HG03565 (cell line): ENCODE results near the gene FREM2.

ENCODE experiments used
- ATAC-seq: cut with Tn5 transposase; IDR thresholded peaks from one replicate; pipeline ENCODE4 v1.9.1; 2021; ENCODE audit warnings: mild to moderate bottlenecking, moderate library complexity; ENCODE audit not compliant: unreplicated experiment

The FREM2 gene

DNA sequence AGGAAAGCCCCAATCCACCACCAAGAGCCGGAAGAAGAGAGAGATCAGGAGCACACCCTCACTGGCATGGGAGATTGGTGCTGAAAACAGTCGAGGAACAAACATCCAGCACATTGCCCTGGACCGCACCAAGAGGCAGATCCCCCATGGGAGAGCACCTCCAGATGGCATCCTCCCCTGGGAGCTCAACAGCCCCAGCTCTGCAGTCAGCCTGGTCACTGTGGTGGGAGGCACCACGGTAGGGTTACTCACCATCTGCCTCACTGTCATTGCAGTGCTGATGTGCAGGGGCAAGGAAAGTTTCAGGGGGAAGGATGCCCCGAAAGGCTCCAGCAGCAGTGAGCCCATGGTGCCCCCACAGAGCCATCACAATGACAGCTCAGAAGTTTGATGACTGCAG is 193.5 kb downstream of the FREM2 start:
- no peak for ATAC-seq

DNA sequence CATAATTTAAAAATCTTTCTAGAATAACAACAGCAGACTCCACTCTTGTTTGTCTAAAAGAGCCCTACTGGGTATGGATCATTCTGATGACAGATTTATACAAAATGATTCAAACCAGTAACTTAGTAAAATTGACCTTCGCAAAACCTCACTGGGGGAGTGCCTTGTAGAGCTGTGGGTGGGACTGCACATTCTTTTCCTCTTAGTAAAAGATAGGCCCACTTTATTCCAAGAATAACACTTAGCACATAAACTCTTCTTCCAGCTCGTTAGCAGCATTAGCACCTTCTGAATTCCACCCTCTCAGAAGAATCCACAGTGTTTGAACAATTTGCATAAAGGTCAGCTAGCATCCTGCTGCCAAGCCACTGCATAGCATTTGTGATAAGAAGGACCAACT is 196.9 kb downstream of the FREM2 start:
- ATAC-seq: no peak

DNA sequence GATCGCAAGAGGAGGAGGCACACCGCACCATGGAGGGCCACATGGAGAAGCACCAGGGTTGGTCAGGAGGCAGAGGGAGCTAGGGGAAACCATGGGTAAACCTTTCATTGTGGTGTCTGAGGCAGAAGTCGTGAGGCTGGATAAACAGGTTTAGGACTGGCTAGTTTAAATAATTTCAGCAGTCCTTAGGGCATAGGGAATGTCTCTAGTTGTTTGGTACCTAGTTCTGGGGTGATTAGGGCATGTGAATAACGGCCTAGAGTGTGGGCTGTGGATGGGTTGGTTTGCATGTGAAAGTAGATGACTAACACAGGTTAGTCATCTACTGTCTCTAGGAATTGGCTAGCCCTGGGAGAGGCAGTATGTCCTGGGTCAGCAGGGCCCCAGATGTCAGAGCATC is 201.4 kb downstream of the FREM2 start:
- ATAC-seq: no peak

DNA sequence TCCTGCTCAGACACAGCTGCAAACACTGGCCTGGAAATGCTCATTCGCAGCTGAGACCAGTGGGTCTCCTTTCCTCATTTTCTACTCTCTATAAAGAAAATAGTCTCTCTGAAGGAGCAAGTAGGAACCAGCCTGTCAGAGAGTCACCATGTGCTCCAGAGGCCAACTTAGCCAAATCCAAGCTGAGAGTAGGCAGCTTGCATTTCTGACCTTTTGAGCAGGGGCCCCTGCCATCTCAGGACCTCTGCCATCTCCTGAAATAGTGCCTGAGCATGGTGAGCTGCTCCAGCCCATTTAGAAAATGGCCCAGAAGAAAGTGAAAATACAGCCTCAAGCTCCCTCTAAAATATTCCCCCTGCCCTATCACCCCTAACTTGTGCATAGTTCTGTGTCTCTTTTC is 208.2 kb downstream of the FREM2 start:
- no peak for ATAC-seq

DNA sequence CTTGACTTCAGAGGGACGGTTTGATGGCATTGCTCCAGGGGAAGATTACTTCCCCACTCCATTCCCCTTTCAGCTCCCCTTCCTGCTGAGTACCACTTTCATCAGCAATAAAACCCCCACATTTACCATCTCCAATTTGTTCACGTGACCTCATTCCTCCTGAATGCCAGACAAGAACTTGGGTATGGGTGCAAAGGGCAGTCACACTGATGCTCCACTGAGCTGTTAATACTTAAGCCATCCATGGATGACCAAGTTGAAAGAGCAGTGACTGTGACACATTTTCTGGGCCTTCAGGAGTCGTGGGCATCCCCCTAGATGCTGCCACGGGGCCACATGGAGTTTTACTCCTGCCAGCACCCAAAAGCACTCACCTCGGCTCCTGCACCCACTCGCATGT is 210.6 kb downstream of the FREM2 start:
- no peak for ATAC-seq

DNA sequence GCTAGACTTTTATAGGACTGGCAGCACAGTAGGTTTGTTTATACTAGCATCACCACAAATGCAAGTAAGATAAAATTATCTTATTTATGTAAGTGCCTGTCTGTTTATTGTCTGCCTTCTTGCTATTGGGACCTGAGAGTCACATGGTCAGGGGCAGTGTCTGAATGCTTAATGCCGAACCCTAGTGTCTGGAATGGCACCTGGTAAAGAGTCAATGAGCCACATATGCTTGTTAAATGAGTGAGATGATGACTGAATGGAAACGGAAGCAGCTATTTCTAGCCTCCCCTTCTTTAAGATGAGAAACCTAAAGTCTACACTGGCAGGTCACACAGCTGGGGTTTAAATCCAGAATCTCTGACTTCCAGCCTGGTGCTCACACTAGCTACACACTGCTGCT is 211.6 kb downstream of the FREM2 start:
- no peak for ATAC-seq

DNA sequence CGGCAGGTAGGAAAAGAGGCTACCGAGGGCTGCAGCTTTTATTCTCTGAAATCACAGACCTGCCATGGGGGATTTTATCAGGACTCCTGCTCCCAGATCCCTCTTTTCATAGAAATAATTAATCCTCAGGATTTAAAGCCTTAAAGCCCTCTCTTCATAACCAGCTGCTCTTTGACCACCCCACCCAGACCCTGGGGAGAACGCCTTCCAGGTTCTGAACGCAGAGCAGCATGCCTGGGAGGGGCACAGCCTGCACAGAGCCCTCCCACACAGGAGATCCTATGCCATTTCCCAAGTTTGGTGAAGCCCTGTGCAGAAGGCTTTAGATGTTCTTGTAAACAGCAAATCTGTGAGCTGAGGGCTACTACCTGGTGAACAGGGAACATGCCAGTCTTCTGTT is 212.7 kb downstream of the FREM2 start:
- no peak for ATAC-seq

DNA sequence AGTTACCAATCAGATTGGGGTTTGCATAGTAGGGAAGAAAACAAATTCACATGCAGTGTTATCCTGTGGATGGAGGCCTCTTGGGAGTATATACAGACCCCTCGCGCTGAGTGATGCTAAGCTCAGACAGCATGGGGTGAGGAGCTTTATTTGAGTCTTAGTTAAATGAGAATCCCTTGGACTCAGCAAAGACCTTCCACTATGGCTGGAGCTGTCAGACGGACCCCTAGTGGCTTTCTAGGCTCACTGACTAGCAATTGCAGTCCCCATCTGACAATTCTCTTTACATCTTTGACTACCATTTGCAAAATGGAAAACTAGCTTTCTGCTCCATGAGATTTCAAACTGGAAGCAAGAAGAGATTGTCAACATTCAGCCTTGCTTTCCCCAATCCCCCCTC is 213.3 kb downstream of the FREM2 start:
- ATAC-seq: no peak

DNA sequence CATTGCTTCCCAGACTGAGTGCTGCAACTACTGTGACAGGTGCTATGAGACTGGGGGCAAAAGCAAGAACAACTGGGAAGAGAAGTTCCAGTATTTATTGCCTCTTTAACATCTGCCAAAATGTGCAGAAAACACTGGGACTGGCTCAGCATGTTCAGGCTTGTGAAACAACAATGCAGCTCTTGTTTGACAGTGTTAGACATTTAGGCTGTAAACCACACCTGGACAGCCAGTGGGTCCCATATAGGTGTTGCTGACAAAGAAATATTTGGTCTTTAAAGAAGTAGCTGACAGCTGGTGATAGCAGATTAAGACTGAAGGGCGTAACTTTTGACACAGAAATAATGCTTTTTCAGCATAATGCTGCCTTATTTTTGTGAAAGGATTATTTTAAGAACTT is 215.7 kb downstream of the FREM2 start:
- ATAC-seq: no peak

DNA sequence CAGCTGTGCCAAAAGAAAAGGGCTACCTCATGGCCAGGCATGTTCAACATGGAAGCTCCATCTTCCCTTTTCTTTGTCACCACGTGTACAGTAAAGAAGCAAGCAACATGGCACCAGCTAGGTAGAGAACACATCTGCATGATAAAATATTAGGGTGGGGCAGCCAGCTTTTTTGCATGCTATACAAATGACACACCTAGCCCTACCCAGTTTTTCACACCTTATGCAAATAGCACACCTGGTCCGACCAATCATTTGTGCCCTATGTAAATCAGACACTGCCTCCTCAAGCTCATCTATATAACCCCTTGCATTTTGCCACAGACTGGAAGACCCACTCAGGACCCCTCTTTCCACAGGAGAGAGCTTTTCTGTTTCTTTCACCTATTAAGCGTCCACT is 218.2 kb downstream of the FREM2 start:
- ATAC-seq: no peak

DNA sequence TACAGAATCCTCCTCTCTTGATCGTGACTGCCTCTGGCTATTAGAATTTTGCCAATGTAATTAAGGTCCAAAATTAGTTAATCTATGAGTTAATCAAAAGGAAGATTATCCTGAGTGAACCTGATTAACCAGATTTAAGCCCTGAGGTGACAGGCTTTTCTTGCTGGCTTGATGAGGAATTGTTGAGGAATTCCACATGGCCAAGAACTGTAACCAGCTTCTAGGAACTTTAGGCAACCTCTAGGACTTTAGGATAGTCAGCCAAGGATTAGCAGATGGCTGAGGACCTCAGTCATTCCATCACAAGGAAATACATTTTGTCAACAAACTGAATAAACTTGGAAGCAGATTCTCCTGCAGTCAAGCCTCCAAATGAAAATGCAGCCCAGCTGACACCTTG is 219.0 kb downstream of the FREM2 start:
- no peak for ATAC-seq

DNA sequence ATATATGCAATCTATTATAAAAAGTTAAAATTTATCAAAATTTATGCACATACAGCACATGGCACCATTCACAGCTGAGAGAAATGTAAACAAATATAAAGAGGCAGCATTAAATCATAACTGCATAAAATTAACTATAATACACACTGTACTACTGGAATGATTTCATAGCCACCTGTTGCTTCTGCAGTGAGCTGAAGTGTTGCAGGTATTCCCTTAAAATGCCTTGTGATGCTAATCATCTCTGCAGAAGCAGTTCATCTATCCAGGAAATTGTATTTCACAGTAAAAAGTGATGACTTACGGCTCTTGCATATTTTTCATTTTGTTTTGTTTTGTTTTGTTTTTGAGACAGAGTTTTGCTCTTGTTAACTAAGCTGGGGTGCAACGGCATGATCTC is 221.7 kb downstream of the FREM2 start:
- ATAC-seq: no peak

DNA sequence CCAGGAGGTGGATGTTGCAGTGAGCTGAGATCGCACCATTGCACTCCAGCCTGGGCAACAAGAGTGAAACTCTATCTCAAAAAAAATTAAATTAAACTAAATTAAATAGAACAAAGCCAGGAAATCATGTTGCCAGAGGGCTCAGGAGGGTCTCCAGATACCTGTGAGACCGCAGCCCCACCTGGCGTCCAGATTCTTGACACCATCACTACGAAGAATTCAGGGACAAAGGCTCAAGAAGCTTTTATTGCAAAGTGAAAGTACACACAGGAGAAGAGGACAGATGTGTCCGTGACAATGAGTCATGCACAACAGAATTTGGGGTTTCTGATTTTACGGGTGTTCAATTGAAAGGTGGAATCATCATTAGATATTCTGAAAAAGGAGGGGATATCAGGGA is 227.2 kb downstream of the FREM2 start:
- ATAC-seq: no peak

DNA sequence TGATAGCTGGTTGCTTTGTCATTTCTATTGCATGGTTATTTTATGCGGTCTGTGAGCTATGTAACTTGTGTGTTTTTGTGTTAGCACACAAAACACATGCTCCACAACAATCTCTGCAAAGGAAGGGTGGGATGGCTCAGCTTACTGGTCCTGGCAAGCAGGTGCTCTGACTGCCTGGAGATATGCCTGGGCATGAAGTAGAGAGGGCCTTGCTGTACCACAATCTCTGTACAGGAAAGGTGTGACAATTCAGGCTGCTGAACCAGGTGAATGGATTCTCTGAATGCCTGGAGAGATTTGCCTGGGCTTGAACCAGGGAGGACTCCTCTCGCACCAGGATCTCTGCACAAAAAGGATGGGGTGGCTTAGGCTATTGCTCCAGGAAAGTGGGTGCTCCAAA is 234.2 kb downstream of the FREM2 start:
- no peak for ATAC-seq

DNA sequence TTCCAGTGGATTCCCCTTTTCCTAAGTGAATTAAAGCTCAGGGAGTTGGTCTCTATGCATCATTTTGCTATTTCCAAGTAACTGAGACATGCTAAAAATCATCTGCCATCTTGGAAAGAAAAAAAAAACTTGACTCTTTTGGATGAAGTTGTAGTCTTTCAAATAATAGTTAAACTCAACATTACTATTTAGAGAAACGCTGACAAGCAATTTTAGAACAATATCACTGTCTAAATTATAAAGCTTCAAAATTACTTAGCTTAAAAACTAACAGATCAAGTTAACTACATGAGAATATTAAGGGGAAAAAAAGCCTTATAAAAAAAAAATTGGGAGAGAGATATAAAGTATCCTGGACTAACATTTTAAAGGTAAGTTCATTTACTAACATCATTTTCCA is 235.3 kb downstream of the FREM2 start:
- ATAC-seq: no peak

DNA sequence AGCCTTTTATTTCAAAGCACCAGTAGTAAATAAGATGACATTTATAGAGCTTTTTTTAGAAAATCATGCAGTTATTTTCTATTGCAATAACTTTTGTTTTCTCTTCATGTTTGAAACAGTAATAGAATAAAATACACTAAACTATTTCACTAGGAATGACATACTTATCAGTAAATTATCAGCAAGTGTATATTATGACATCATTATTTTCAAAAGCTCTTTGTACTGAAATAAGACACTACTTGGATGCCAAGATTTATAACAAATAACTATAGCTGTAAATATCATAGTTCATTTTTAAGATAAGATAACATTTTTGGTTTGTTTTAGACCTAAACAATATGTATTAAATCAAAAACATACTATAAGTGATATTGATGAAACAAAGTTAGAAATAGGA is 246.9 kb downstream of the FREM2 start:
- no peak for ATAC-seq
